Tibial nerve (tissue), 4 donors: ENCODE results near the gene ZNF385B. TPM values are rescaled to one million over a fixed set of nuclear protein-coding genes. Genes with fewer than 3 reads are reported as not detected.

ENCODE experiments used
- DNase-seq, 2 donors: peaks; one replicate each; pipeline ENCODE4 v3.0.0-alpha.2; 2019; ENCODE audit warnings: low spot score in 2 of 2
- H3K27ac ChIP-seq, 4 donors: fragments of 200-600 bp; sonication (generic) in 3 of 4; one replicate each; pipeline ENCODE4 v1.5.1; 2017 to 2019; ENCODE audit warnings: mild to moderate bottlenecking in 1 of 4
- H3K27me3 ChIP-seq, 2 donors: fragments of 200-600 bp; sonication (generic) in 1 of 2; one replicate each; pipeline versions ENCODE4 v1.5.1 to v1.6.0; 2017 to 2019
- H3K36me3 ChIP-seq, 3 donors: fragments of 200-600 bp; sonication (generic); one replicate each; pipeline ENCODE4 v1.5.1; 2018 to 2019
- H3K4me1 ChIP-seq, 4 donors: fragments of 200-600 bp; sonication (generic) in 3 of 4; one replicate each; pipeline ENCODE4 v1.5.1; 2017 to 2019
- H3K4me3 ChIP-seq, 4 donors: fragments of 200-600 bp; sonication (generic) in 3 of 4; one replicate each; pipeline ENCODE4 v1.5.1; 2017 to 2019; ENCODE audit warnings: mild to moderate bottlenecking in 1 of 4, moderate library complexity in 1 of 4
- H3K9me3 ChIP-seq, 4 donors: fragments of 200-600 bp; sonication (generic) in 3 of 4; one replicate each; pipeline ENCODE4 v1.5.1; 2017 to 2019
- CTCF ChIP-seq, 5 experiments: fragments of 200-600 bp in 3 of 5; fragments of 450-650 bp in 2 of 5; sonication (generic) in 3 of 5; IDR thresholded peaks; one replicate each; pipeline ENCODE4 v1.5.1; 2016 to 2019; ENCODE audit warnings: antibody characterized with exemption in 5 of 5, mild to moderate bottlenecking in 3 of 5, moderate library complexity in 2 of 5
- EP300 ChIP-seq, 2 donors: sonication (generic); formaldehyde crosslinking; IDR thresholded peaks; one replicate each; pipeline ENCODE4 v1.6.1; 2017; ENCODE audit warnings: antibody characterized with exemption in 2 of 2, mild to moderate bottlenecking in 1 of 2
- POLR2A ChIP-seq, 2 donors: fragments of 450-650 bp; IDR thresholded peaks; one replicate each; pipeline ENCODE4 v1.6.1; 2017; ENCODE audit warnings: antibody characterized with exemption in 2 of 2, mild to moderate bottlenecking in 2 of 2, moderate library complexity in 2 of 2
- WGBS, 2 donors: methylation state at CpG; one replicate each; pipeline ENCODE4 v1.1.5; 2018; 5-methylcytosine and 5-hydroxymethylcytosine counted together
- total RNA-seq, 4 donors: library from RNA; depleted of rRNA; stranded (reverse); fragments of >200 nt; gene quantifications; one replicate each; pipeline ENCODE4 v1.1.0, GENCODE V29; 2016

Gene ZNF385B
- total RNA-seq, 4 donors from 2014 or later: 1.2 to 3.9 (median 2.6) TPM

- DNase-seq: no peak
- no peaks in the 10 kb centered on the region for H3K9me3 ChIP-seq
These were observed 382.6 kb downstream of the ZNF385B start for GRCh38 chr2:179478771-179479170.

DNA sequence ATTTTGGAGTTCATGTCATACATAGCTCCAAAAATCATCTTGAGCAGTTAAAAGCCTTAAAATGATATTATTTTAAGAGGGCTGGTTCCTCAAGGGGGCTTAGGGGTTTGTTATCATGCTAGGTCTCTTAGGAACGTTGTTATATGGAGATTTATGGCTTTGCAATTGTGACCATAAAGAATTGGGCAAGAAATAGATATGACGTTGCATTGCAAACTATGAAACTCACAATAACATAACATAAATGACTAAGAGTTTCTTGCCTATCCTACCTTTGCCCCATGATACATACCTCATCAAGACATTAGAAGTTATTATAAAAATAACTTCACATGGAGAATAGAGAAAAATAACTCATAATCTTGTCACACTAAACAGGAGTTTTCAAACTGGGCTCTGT lies 390.4 kb downstream of the ZNF385B start:
- no peak overlapping the region for H3K27ac ChIP-seq
- H3K9me3 ChIP-seq: no peaks in the 10 kb centered on the region
- WGBS, 2 donors: 21% methylated on average over 2 of the region's 2 CpGs
- no peaks in the 10 kb centered on the region for H3K36me3 ChIP-seq
- H3K27me3 ChIP-seq: no peaks in the 10 kb centered on the region
- no peak overlapping the region for H3K4me3 ChIP-seq
- DNase-seq: no peak
- no peaks in the 10 kb centered on the region for H3K4me1 ChIP-seq
- TF ChIP-seq EP300 (IDR thresholded peaks at IDR 0.05) (no peak), POLR2A (IDR thresholded peaks at IDR 0.05) (no peak), CTCF (IDR thresholded peaks at IDR 0.05) (no peak)

More at GRCh38 chr2:179478771-179479170, 382.6 kb downstream of the ZNF385B start:
- Histone ChIP-seq H3K27me3 (no peaks in the 10 kb centered on the region), H3K36me3 (no peaks in the 10 kb centered on the region), H3K27ac (no peak overlapping the region), H3K4me3 (no peak overlapping the region), H3K4me1 (no peaks in the 10 kb centered on the region)
- TF ChIP-seq EP300 (IDR thresholded peaks at IDR 0.05): no peak
- no peak for TF ChIP-seq POLR2A (IDR thresholded peaks at IDR 0.05)
- TF ChIP-seq CTCF (IDR thresholded peaks at IDR 0.05): no peak

- WGBS, 2 donors: 70 to 83% methylated on average over 3 of the region's 3 CpGs
- Histone ChIP-seq H3K4me3 (no peak overlapping the region), H3K36me3 (no peaks in the 10 kb centered on the region), H3K27me3 (no peaks in the 10 kb centered on the region), H3K4me1 (no peaks in the 10 kb centered on the region), H3K27ac (no peak overlapping the region), H3K9me3 (no peaks in the 10 kb centered on the region)
- DNase-seq: no peak
- TF ChIP-seq CTCF (IDR thresholded peaks at IDR 0.05): no peak
- no peak for TF ChIP-seq POLR2A (IDR thresholded peaks at IDR 0.05)
- no peak for TF ChIP-seq EP300 (IDR thresholded peaks at IDR 0.05)
These were observed 391.3 kb downstream of the ZNF385B start for GRCh38 chr2:179470089-179470488.

GRCh38 chr2:179467960-179468359 lies 393.5 kb downstream of the ZNF385B start:
- no peak overlapping the region for H3K27ac ChIP-seq
- no peaks in the 10 kb centered on the region for H3K4me1 ChIP-seq
- H3K4me3 ChIP-seq: no peak overlapping the region
- TF ChIP-seq POLR2A (IDR thresholded peaks at IDR 0.05) (no peak), EP300 (IDR thresholded peaks at IDR 0.05) (no peak), CTCF (IDR thresholded peaks at IDR 0.05) (no peak)
- 96 to 100% methylated on average over 1 of the region's 1 CpG for WGBS, 2 donors
- no peak for DNase-seq
- H3K9me3 ChIP-seq: no peaks in the 10 kb centered on the region
- no peaks in the 10 kb centered on the region for H3K36me3 ChIP-seq
- no peaks in the 10 kb centered on the region for H3K27me3 ChIP-seq

DNA sequence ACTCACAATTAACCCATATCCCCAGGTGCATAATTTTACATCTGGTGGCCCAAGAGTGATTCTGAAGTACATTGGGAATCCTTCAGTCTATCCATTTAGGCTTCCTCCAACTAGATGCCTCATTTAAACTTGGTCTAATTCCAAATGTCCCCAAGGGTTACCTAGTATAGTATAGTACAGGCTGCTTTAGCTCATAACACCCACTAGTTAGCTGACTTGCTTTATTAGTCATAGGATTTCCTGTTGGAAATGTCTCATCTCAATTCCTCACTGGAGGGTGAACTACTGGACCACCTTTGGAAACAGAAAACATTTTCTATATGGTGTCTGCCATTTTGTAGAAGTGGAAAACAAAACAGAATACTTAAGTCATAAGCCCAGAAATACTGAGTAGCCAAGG lies 394.3 kb downstream of the ZNF385B start:
- TF ChIP-seq POLR2A (IDR thresholded peaks at IDR 0.05) (no peak), EP300 (IDR thresholded peaks at IDR 0.05) (no peak), CTCF (IDR thresholded peaks at IDR 0.05) (no peak)
- Histone ChIP-seq H3K4me1 (no peaks in the 10 kb centered on the region), H3K27ac (no peak overlapping the region), H3K9me3 (no peaks in the 10 kb centered on the region), H3K27me3 (no peaks in the 10 kb centered on the region), H3K4me3 (no peak overlapping the region), H3K36me3 (no peaks in the 10 kb centered on the region)
- no peak for DNase-seq
